OCI-LY7 (cell line): ENCODE measurements around the gene SIK3. TPM values are rescaled to one million over a fixed set of nuclear protein-coding genes. Genes with fewer than 3 reads are reported as not detected.

Source experiments
- BruUV-seq: library from RNA; stranded (reverse); fragments of 400-500 nt; replicated peaks from 2 replicates; lab custom pipeline; 2021; lab: Mats Ljungman, UMichigan
- CTCF ChIA-PET: fragments of 300-600 bp; sonication (Branson Sonifier 250); formaldehyde crosslinking; loops from one replicate; lab custom pipeline; 2022; ENCODE audit warnings: antibody characterized with exemption; ENCODE audit not compliant: unreplicated experiment; lab: Charles Lee
- POLR2A ChIA-PET: fragments of 300-600 bp; sonication (Branson Sonifier 250); formaldehyde crosslinking; loops from one replicate; lab custom pipeline; 2022; ENCODE audit warnings: antibody characterized with exemption; lab: Charles Lee
- DNase-seq: peaks from one replicate; pipeline ENCODE4 v3.0.0-alpha.2; 2015; ENCODE audit warnings: low spot score
- H2AFZ ChIP-seq: fragments of 200-600 bp; sonication (generic), shearing (Covaris generic); 2 replicates; pipeline ENCODE4 v1.6.1; 2014; ENCODE audit warnings: mild to moderate bottlenecking, antibody characterized with exemption, low read length, moderate library complexity
- H3K27ac ChIP-seq: fragments of 200-600 bp; sonication (generic); 2 replicates; pipeline ENCODE4 v1.5.1; 2014; ENCODE audit warnings: mixed run types, low read depth, mild to moderate bottlenecking, moderate library complexity, low read length, inconsistent platforms; ENCODE audit not compliant: poor library complexity, severe bottlenecking
- H3K36me3 ChIP-seq: fragments of 200-600 bp; sonication (generic); 2 replicates; pipeline ENCODE4 v1.6.1; 2014; ENCODE audit warnings: mild to moderate bottlenecking, antibody characterized with exemption, low read length, moderate library complexity, mixed read lengths; ENCODE audit not compliant: insufficient read depth
- H3K4me1 ChIP-seq: fragments of 200-600 bp; sonication (generic); 2 replicates; pipeline ENCODE4 v1.5.1; 2014; ENCODE audit warnings: mild to moderate bottlenecking, low read length; ENCODE audit not compliant: insufficient read depth, poor library complexity, severe bottlenecking
- H3K4me2 ChIP-seq: fragments of 200-600 bp; sonication (generic); 2 replicates; pipeline ENCODE4 v1.6.1; 2014; ENCODE audit warnings: mild to moderate bottlenecking, low read length
- H3K4me3 ChIP-seq: fragments of 200-600 bp; sonication (generic); 2 replicates; pipeline ENCODE4 v1.5.1; 2014; ENCODE audit warnings: mild to moderate bottlenecking, low read depth, low read length; ENCODE audit not compliant: poor library complexity, severe bottlenecking
- H3K79me2 ChIP-seq: fragments of 200-600 bp; sonication (generic); 2 replicates; pipeline ENCODE4 v1.6.1; 2016; ENCODE audit warnings: low read depth, mild to moderate bottlenecking, low read length, moderate library complexity, mixed read lengths; ENCODE audit not compliant: insufficient read depth
- H3K9me2 ChIP-seq: fragments of 200-600 bp; sonication (generic); 2 replicates; pipeline ENCODE4 v1.6.1; 2016; ENCODE audit warnings: mild to moderate bottlenecking, low read length, mixed read lengths; ENCODE audit not compliant: insufficient read depth
- H3K9me3 ChIP-seq: fragments of 200-600 bp; sonication (generic); 2 replicates; pipeline ENCODE4 v1.6.1; 2014; ENCODE audit warnings: mild to moderate bottlenecking, mixed run types, low read length, mixed read lengths
- H4K20me1 ChIP-seq: fragments of 200-600 bp; sonication (generic); 2 replicates; pipeline ENCODE4 v1.6.1; 2014; ENCODE audit warnings: mild to moderate bottlenecking, antibody characterized with exemption, low read length, moderate library complexity, mixed read lengths; ENCODE audit not compliant: insufficient read depth
- CTCF ChIP-seq: fragments of 200-600 bp; sonication (generic); conservative IDR thresholded peaks from 2 replicates; pipeline ENCODE4 v1.5.1; 2014; ENCODE audit warnings: mild to moderate bottlenecking, antibody characterized with exemption, low read length, moderate library complexity, mixed read lengths
- EZH2phosphoT487 ChIP-seq: fragments of 200-600 bp; sonication (generic); IDR thresholded peaks from 2 replicates; pipeline ENCODE4 v1.6.1; 2018; ENCODE audit warnings: low read depth, borderline replicate concordance, mild to moderate bottlenecking, mixed run types, antibody characterized with exemption, low read length, moderate library complexity, mixed read lengths
- intact Hi-C: fragments of 100-400 bp; cut with micrococcal nuclease; formaldehyde crosslinking; loops from one replicate; pipeline ENCODE4 v1.10.0; 2022; ENCODE audit not compliant: unreplicated experiment
- total RNA-seq, 2 experiments: library from RNA; depleted of rRNA in 1 of 2; stranded (reverse); fragments of >200 nt in 1 of 2; shearing (Covaris generic) in 1 of 2; gene quantifications; 2 replicates each; pipeline ENCODE4 v1.2.3, GENCODE V29; 2014 to 2022

The SIK3 gene
- total RNA-seq, 2 experiments from 2014 or later = 29.3 to 72.9 TPM

GRCh38 chr11:116930586-116930985, 167.6 kb downstream of the SIK3 start:
- intact Hi-C loops = no loop called here
- peak; percentile 48 for DNase-seq
- peak overlapping the region; percentile 30; the same call in 1 of the 2 replicates for H2AFZ ChIP-seq
- ChIA-PET POLR2A (interaction anchor here (0.6 to 4.5 kb wide), 13 partner anchors 8 to 215 kb away, joined by 3 to 90 read pairs (median 7); partner anchors contain the start of gene SIK3), CTCF (interaction anchor here (0.5 to 1.8 kb wide), 4 partner anchors 13 to 284 kb away, joined by 3 to 7 read pairs (median 5); no protein-coding TSS in a partner anchor)
- H3K4me3 ChIP-seq = peak overlapping the region; percentile 60
- TF ChIP-seq EZH2phosphoT487 (no peak), CTCF (no peak)
- H4K20me1 ChIP-seq = no peaks in the 10 kb centered on the region
- H3K9me3 ChIP-seq = no peaks in the 10 kb centered on the region; the same call in 1 of the 2 replicates
- no peaks in the 10 kb centered on the region for H3K9me2 ChIP-seq
- H3K79me2 ChIP-seq = peaks cover 54% of the 10 kb centered on the region; the same call in 1 of the 2 replicates
- H3K27ac ChIP-seq = peak overlapping the region; percentile 97
- H3K4me2 ChIP-seq = peak overlapping the region; percentile 92
- no TSS peak for BruUV-seq
- H3K4me1 ChIP-seq = peaks cover 74% of the 10 kb centered on the region
- H3K36me3 ChIP-seq = peaks cover 27% of the 10 kb centered on the region

- no peaks in the 10 kb centered on the region for H3K9me2 ChIP-seq
- BruUV-seq = no TSS peak
- POLR2A ChIA-PET = interaction anchor here (0.5 to 4.5 kb wide), 21 partner anchors 8 to 254 kb away, joined by 3 to 90 read pairs (median 6); partner anchors contain the start of gene SIK3
- peak overlapping the region; percentile 97 for H3K27ac ChIP-seq
- peaks cover 78% of the 10 kb centered on the region for H3K4me1 ChIP-seq
- H3K4me2 ChIP-seq = peak overlapping the region; percentile 92
- no peaks in the 10 kb centered on the region for H4K20me1 ChIP-seq
- no peaks in the 10 kb centered on the region; the same call in 1 of the 2 replicates for H3K9me3 ChIP-seq
- H3K79me2 ChIP-seq = peaks cover 57% of the 10 kb centered on the region; the same call in 1 of the 2 replicates
- peak; percentile 78 for DNase-seq
- no peak for TF ChIP-seq EZH2phosphoT487
- TF ChIP-seq CTCF = no peak
- CTCF ChIA-PET = interaction anchor here (1.0 to 1.8 kb wide), 2 partner anchors 13 to 28 kb away, joined by 5 to 7 read pairs; no protein-coding TSS in a partner anchor
- peak overlapping the region; percentile 60 for H3K4me3 ChIP-seq
- peak overlapping the region; percentile 30; the same call in 1 of the 2 replicates for H2AFZ ChIP-seq
- H3K36me3 ChIP-seq = peaks cover 24% of the 10 kb centered on the region
- intact Hi-C loops = no loop called here
Observed at GRCh38 chr11:116930177-116930576, 168.1 kb downstream of the SIK3 start.
